Measurements from ENCODE around the gene OXT.

The OXT gene

GRCh38 chr20:3105256-3106137 lies 34.1 kb downstream of the OXT start:
- Histone ChIP-seq H3K27ac (ENCODE audit: low read depth, low read length) (no peak overlapping the region), H3K9me3 (ENCODE audit: control insufficient read depth, insufficient read depth, low read length) (no peaks in the 10 kb centered on the region), H3K36me3 (ENCODE audit: control insufficient read depth, low read length) (no peaks in the 10 kb centered on the region), H3F3A (ENCODE audit: control insufficient read depth, insufficient read depth) (no peaks in the 10 kb centered on the region), H3K9me2 (replicated peaks; ENCODE audit: control insufficient read depth, low read length) (no peaks in the 10 kb centered on the region), H3K4me1 (ENCODE audit: control insufficient read depth, low read length) (no peaks in the 10 kb centered on the region), H4K20me1 (ENCODE audit: control insufficient read depth, insufficient read depth, low read depth, low read length) (no peaks in the 10 kb centered on the region), H3K4me2 (ENCODE audit: low read length) (no peak overlapping the region), H3K79me2 (ENCODE audit: control insufficient read depth, low read length) (no peaks in the 10 kb centered on the region), H3K4me3 (ENCODE audit: low read length) (no peak overlapping the region), H3K27me3 (ENCODE audit: control insufficient read depth, low read length) (no peaks in the 10 kb centered on the region)
- no peak for TF ChIP-seq EZH2phosphoT487 (IDR thresholded peaks at IDR 0.05; ENCODE audit: borderline replicate concordance, low read length)
- TF ChIP-seq CTCF (IDR thresholded peaks at IDR 0.05; ENCODE audit: low read depth, low read length, poor library complexity, severe bottlenecking), result no peak

- no peaks in the 10 kb centered on the region for H3K4me1 ChIP-seq (ENCODE audit: control insufficient read depth, low read length)
- no peak for TF ChIP-seq CTCF (IDR thresholded peaks at IDR 0.05; ENCODE audit: low read depth, low read length, poor library complexity, severe bottlenecking)
- no peak for TF ChIP-seq EZH2phosphoT487 (IDR thresholded peaks at IDR 0.05; ENCODE audit: borderline replicate concordance, low read length)
Measured at GRCh38 chr20:3106185-3106584, 34.8 kb downstream of the OXT start.

GRCh38 chr20:3106658-3107463 lies 35.4 kb downstream of the OXT start:
- no peaks in the 10 kb centered on the region for H4K20me1 ChIP-seq (ENCODE audit: control insufficient read depth, insufficient read depth, low read depth, low read length)
- H3K4me3 ChIP-seq (ENCODE audit: low read length), result no peak overlapping the region
- H3K79me2 ChIP-seq (ENCODE audit: control insufficient read depth, low read length), result no peaks in the 10 kb centered on the region
- TF ChIP-seq EZH2phosphoT487 (IDR thresholded peaks at IDR 0.05; ENCODE audit: borderline replicate concordance, low read length) (no peak), CTCF (IDR thresholded peaks at IDR 0.05; ENCODE audit: low read depth, low read length, poor library complexity, severe bottlenecking) (no peak)
- no peaks in the 10 kb centered on the region for H3K9me2 ChIP-seq (replicated peaks; ENCODE audit: control insufficient read depth, low read length)
- no peaks in the 10 kb centered on the region for H3K36me3 ChIP-seq (ENCODE audit: control insufficient read depth, low read length)
- no peaks in the 10 kb centered on the region for H3K27me3 ChIP-seq (ENCODE audit: control insufficient read depth, low read length)
- no peaks in the 10 kb centered on the region for H3K9me3 ChIP-seq (ENCODE audit: control insufficient read depth, insufficient read depth, low read length)
- H3F3A ChIP-seq (ENCODE audit: control insufficient read depth, insufficient read depth), result no peaks in the 10 kb centered on the region
- no peaks in the 10 kb centered on the region for H3K4me1 ChIP-seq (ENCODE audit: control insufficient read depth, low read length)
- H3K27ac ChIP-seq (ENCODE audit: low read depth, low read length), result no peak overlapping the region
- H3K4me2 ChIP-seq (ENCODE audit: low read length), result no peak overlapping the region

More at GRCh38 chr20:3106185-3106584, 34.8 kb downstream of the OXT start:
- Histone ChIP-seq H3K27me3 (ENCODE audit: control insufficient read depth, low read length) (no peaks in the 10 kb centered on the region), H3K79me2 (ENCODE audit: control insufficient read depth, low read length) (no peaks in the 10 kb centered on the region), H4K20me1 (ENCODE audit: control insufficient read depth, insufficient read depth, low read depth, low read length) (no peaks in the 10 kb centered on the region), H3K27ac (ENCODE audit: low read depth, low read length) (no peak overlapping the region), H3F3A (ENCODE audit: control insufficient read depth, insufficient read depth) (no peaks in the 10 kb centered on the region), H3K9me3 (ENCODE audit: control insufficient read depth, insufficient read depth, low read length) (no peaks in the 10 kb centered on the region), H3K9me2 (replicated peaks; ENCODE audit: control insufficient read depth, low read length) (no peaks in the 10 kb centered on the region), H3K4me3 (ENCODE audit: low read length) (no peak overlapping the region), H3K4me2 (ENCODE audit: low read length) (no peak overlapping the region), H3K36me3 (ENCODE audit: control insufficient read depth, low read length) (no peaks in the 10 kb centered on the region)
